Measurements from ENCODE around the gene CRPPA.
"Not testable (repeated sequence)": the region's sequence is repeated elsewhere in the genome, so short reads cannot be mapped to it uniquely, and the experiment has no call there.

The CRPPA gene

GRCh38 chr7:16396766-16397500 lies 24.4 kb downstream of the CRPPA start:
- no peak for DNase-seq

GRCh38 chr7:16395121-16395520 lies 26.2 kb downstream of the CRPPA start:
- DNase-seq = no peak

- no peak for DNase-seq
Observed at GRCh38 chr7:16393862-16394422, 27.4 kb downstream of the CRPPA start.

GRCh38 chr7:16392990-16393523 lies 28.3 kb downstream of the CRPPA start:
- DNase-seq = no peak

- DNase-seq = not testable (repeated sequence)
Observed at GRCh38 chr7:16383786-16384185, 37.6 kb downstream of the CRPPA start.

GRCh38 chr7:16383103-16383502 lies 38.2 kb downstream of the CRPPA start:
- DNase-seq = not testable (repeated sequence)
